ENCODE measurements around the gene PITPNC1.

GRCh38 chr17:67733449-67733848 lies 356.4 kb downstream of the PITPNC1 start:
- TF ChIP-seq POLR2A (IDR thresholded peaks at IDR 0.05) (no peak), CTCF (IDR thresholded peaks at IDR 0.05) (no peak)

Measured in esophagus squamous epithelium (tissue), 4 donors.